Fibroblast of lung (primary cell): ENCODE measurements around the gene MAGI2. TPM values are rescaled to one million over a fixed set of nuclear protein-coding genes. Genes with fewer than 3 reads are reported as not detected.

Experiments
- DNase-seq, 2 donors: peaks; one replicate each; pipeline versions ENCODE4 v3.0.0 to v3.0.0-alpha.2; 2010; ENCODE audit warnings: low read depth in 2 of 2
- H2AFZ ChIP-seq: 2 replicates; pipeline ENCODE4 v1.5.1; 2012; ENCODE audit warnings: low read length, control low read depth, inconsistent platforms
- H3K27ac ChIP-seq: 2 replicates; pipeline ENCODE4 v1.5.1; 2011; ENCODE audit warnings: low read length, control low read depth; ENCODE audit not compliant: insufficient read depth
- H3K27me3 ChIP-seq: 2 replicates; pipeline ENCODE4 v1.5.1; 2011; ENCODE audit warnings: mild to moderate bottlenecking, low read length; ENCODE audit not compliant: control insufficient read depth, insufficient read depth
- H3K36me3 ChIP-seq: 2 replicates; pipeline ENCODE4 v1.5.1; 2011; ENCODE audit warnings: low read length; ENCODE audit not compliant: control insufficient read depth, insufficient read depth
- H3K4me1 ChIP-seq: 2 replicates; pipeline ENCODE4 v1.5.1; 2011; ENCODE audit warnings: low read length; ENCODE audit not compliant: control insufficient read depth, insufficient read depth; ENCODE audit errors: extremely low read depth
- H3K4me2 ChIP-seq: 2 replicates; pipeline ENCODE4 v1.5.1; 2011; ENCODE audit warnings: low read length, control low read depth; ENCODE audit not compliant: insufficient read depth; ENCODE audit errors: extremely low read depth
- H3K4me3 ChIP-seq, 4 experiments: fragments of 200-600 bp in 1 of 4; sonication (generic) in 1 of 4; replicated peaks in 1 of 4; 2 replicates each; pipeline ENCODE4 v1.5.1; 2011 to 2016; ENCODE audit warnings: low read length in 4 of 4, low read depth in 3 of 4, mild to moderate bottlenecking in 3 of 4, control low read depth in 2 of 4, inconsistent platforms in 1 of 4, mixed read lengths in 1 of 4; ENCODE audit not compliant: insufficient read depth in 1 of 4; ENCODE audit errors: control extremely low read depth in 1 of 4
- H3K79me2 ChIP-seq: 2 replicates; pipeline ENCODE4 v1.5.1; 2012; ENCODE audit warnings: mild to moderate bottlenecking, low read length, inconsistent platforms; ENCODE audit not compliant: control insufficient read depth, insufficient read depth
- H3K9ac ChIP-seq: 2 replicates; pipeline ENCODE4 v1.5.1; 2011; ENCODE audit warnings: mild to moderate bottlenecking, low read length, control low read depth; ENCODE audit not compliant: insufficient read depth
- H3K9me3 ChIP-seq: 2 replicates; pipeline ENCODE4 v1.5.1; 2012; ENCODE audit warnings: low read depth, low read length; ENCODE audit not compliant: control insufficient read depth, insufficient read depth
- H4K20me1 ChIP-seq: 2 replicates; pipeline ENCODE4 v1.5.1; 2011; ENCODE audit warnings: low read length; ENCODE audit not compliant: control insufficient read depth, insufficient read depth; ENCODE audit errors: extremely low read depth
- CTCF ChIP-seq, 2 donors: IDR thresholded peaks in 1 of 2; conservative IDR thresholded peaks in 1 of 2; 1 replicate in 1 of 2; 2 replicates in 1 of 2; pipeline ENCODE4 v1.5.1; 2011 to 2012; ENCODE audit warnings: low read length in 2 of 2, control low read depth in 1 of 2, inconsistent platforms in 1 of 2, low read depth in 1 of 2, mild to moderate bottlenecking in 1 of 2
- EZH2 ChIP-seq: IDR thresholded peaks from 2 replicates; pipeline ENCODE4 v1.5.1; 2012; ENCODE audit warnings: low read length, control low read depth, mild to moderate bottlenecking; ENCODE audit errors: missing control alignments
- polyA plus RNA-seq, 2 donors: library from polyadenylated mRNA; depleted of rRNA in 1 of 2; stranded (reverse) in 1 of 2; unstranded in 1 of 2; fragments of >200 nt; gene quantifications; 2 replicates each; pipeline ENCODE4 v1.2.1, GENCODE V29; 2011 to 2012; ENCODE audit warnings: missing spikeins in 1 of 2
- total RNA-seq: library from RNA; depleted of rRNA; stranded (reverse); fragments of >200 nt; gene quantifications from 2 replicates; pipeline ENCODE4 v1.2.1, GENCODE V29; 2014

The MAGI2 gene
- total and polyA plus RNA-seq, 2 donors (not counting 1 experiment from before 2014, with no cell fraction given), result 1.8 to 17.0 TPM

- no peaks in the 10 kb centered on the region for H3K36me3 ChIP-seq
- H2AFZ ChIP-seq, result no peak overlapping the region
- no peak for TF ChIP-seq EZH2
- no peak for TF ChIP-seq CTCF (conservative IDR thresholded peaks at IDR 0.05 in 1 of 2, IDR thresholded peaks at IDR 0.05 in 1 of 2; ENCODE audit: low read depth in 1 of 2, low read length in 2 of 2)
- H3K27me3 ChIP-seq, result no peaks in the 10 kb centered on the region
- H3K79me2 ChIP-seq, result no peaks in the 10 kb centered on the region
- H3K9me3 ChIP-seq, result no peaks in the 10 kb centered on the region
- H3K9ac ChIP-seq, result no peak overlapping the region
- no peak overlapping the region for H3K27ac ChIP-seq
- H3K4me1 ChIP-seq, result no peaks in the 10 kb centered on the region
- H3K4me3 ChIP-seq, result no peak overlapping the region
- H4K20me1 ChIP-seq, result no peaks in the 10 kb centered on the region
- DNase-seq, result no peak
- no peak overlapping the region for H3K4me2 ChIP-seq
Observed at GRCh38 chr7:78497728-78498427, 955.6 kb downstream of the MAGI2 start.

GRCh38 chr7:78496096-78496630, 957.3 kb downstream of the MAGI2 start:
- Histone ChIP-seq H3K9ac (no peak overlapping the region), H3K4me1 (no peaks in the 10 kb centered on the region), H3K27ac (no peak overlapping the region), H3K4me2 (no peak overlapping the region), H3K4me3 (no peak overlapping the region), H3K27me3 (no peaks in the 10 kb centered on the region), H4K20me1 (no peaks in the 10 kb centered on the region), H3K9me3 (no peaks in the 10 kb centered on the region), H2AFZ (no peak overlapping the region), H3K79me2 (no peaks in the 10 kb centered on the region), H3K36me3 (no peaks in the 10 kb centered on the region)
- TF ChIP-seq EZH2 (no peak), CTCF (conservative IDR thresholded peaks at IDR 0.05 in 1 of 2, IDR thresholded peaks at IDR 0.05 in 1 of 2; ENCODE audit: low read depth in 1 of 2, low read length in 2 of 2) (no peak)
- no peak for DNase-seq

- TF ChIP-seq CTCF (conservative IDR thresholded peaks at IDR 0.05 in 1 of 2, IDR thresholded peaks at IDR 0.05 in 1 of 2; ENCODE audit: low read depth in 1 of 2, low read length in 2 of 2) (no peak), EZH2 (no peak)
- Histone ChIP-seq H3K9me3 (no peaks in the 10 kb centered on the region), H3K79me2 (no peaks in the 10 kb centered on the region), H3K27me3 (no peaks in the 10 kb centered on the region), H3K4me1 (no peaks in the 10 kb centered on the region), H3K4me3 (no peak overlapping the region), H3K9ac (no peak overlapping the region), H2AFZ (no peak overlapping the region), H3K36me3 (no peaks in the 10 kb centered on the region), H3K27ac (no peak overlapping the region), H3K4me2 (no peak overlapping the region), H4K20me1 (no peaks in the 10 kb centered on the region)
- no peak for DNase-seq
Observed at GRCh38 chr7:78493401-78493800, 960.1 kb downstream of the MAGI2 start.
